GM10248 (cell line): ENCODE measurements around the gene LRP8.

Experiments used
- CTCF ChIA-PET: fragments of 300-600 bp; sonication (Branson Sonifier 250); formaldehyde crosslinking; extraction: SDS; loops from one replicate; lab custom pipeline; 2021; ENCODE audit warnings: antibody characterized with exemption; lab: Yijun Ruan, JAX
- POLR2A ChIA-PET: fragments of 350-650 bp; sonication (Branson Sonifier 250); formaldehyde crosslinking; extraction: SDS; loops from one replicate; lab custom pipeline; 2020; ENCODE audit warnings: antibody characterized with exemption; lab: Yijun Ruan, JAX
- DNase-seq: peaks from one replicate; pipeline ENCODE4 v3.0.0; 2012; ENCODE audit errors: extremely low spot score
- TF ChIP-seq, protein P1 (sequence below): IDR thresholded peaks from 2 replicates; pipeline ENCODE4 v1.5.1; 2012; ENCODE audit warnings: mild to moderate bottlenecking, low read depth; ENCODE audit errors: extremely low read depth, missing control alignments, control extremely low read depth

LRP8 gene

DNA sequence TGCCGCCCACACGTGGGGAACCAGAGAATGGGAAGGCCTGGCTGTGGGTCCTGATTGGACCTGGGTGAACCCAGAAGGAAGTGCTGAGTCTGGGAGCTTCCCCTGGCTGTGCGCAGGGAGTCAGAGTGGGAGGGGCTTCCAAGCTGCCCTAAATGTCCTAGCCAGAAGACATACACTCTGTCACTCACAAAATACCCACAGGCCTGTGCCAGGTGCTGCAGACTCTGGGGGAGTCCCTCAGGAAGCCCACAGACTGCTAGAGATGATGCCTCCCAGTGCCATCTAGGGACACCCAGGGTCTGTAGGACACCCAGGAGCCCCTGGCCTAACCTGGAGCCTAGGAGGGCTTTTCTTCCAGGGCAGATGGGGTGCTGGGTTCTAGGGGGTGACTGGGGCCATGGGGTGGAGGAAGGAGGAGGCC is 33.7 kb upstream of the LRP8 start:
- ChIA-PET CTCF (no interaction called here), POLR2A (no interaction called here)
- TF ChIP-seq, protein P1, sequence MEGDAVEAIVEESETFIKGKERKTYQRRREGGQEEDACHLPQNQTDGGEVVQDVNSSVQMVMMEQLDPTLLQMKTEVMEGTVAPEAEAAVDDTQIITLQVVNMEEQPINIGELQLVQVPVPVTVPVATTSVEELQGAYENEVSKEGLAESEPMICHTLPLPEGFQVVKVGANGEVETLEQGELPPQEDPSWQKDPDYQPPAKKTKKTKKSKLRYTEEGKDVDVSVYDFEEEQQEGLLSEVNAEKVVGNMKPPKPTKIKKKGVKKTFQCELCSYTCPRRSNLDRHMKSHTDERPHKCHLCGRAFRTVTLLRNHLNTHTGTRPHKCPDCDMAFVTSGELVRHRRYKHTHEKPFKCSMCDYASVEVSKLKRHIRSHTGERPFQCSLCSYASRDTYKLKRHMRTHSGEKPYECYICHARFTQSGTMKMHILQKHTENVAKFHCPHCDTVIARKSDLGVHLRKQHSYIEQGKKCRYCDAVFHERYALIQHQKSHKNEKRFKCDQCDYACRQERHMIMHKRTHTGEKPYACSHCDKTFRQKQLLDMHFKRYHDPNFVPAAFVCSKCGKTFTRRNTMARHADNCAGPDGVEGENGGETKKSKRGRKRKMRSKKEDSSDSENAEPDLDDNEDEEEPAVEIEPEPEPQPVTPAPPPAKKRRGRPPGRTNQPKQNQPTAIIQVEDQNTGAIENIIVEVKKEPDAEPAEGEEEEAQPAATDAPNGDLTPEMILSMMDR = no peak
- DNase-seq = no peak

DNA sequence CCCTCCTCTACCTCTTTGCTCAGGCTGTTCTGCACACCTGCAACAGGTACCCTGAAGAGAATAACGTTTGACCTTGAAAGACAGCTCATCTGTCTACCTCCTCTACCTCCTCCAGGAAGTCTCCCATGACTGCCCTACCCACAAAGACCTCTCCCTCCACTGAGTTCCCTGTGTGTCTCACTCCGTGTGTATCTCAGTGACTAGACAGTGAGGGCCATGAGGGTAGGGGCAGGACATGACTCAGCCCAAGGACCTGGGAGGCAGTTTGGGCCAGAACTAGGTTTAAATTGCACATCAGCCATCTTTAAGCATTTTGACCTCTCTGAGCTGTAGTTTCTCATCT is 32.0 kb upstream of the LRP8 start:
- ChIA-PET POLR2A (no interaction called here), CTCF (interaction anchor here (1.1 to 1.4 kb wide), 2 partner anchors 8 to 72 kb away, joined by 3 to 4 read pairs; no protein-coding TSS in a partner anchor)
- TF ChIP-seq, protein P1 = no peak
- no peak for DNase-seq

DNA sequence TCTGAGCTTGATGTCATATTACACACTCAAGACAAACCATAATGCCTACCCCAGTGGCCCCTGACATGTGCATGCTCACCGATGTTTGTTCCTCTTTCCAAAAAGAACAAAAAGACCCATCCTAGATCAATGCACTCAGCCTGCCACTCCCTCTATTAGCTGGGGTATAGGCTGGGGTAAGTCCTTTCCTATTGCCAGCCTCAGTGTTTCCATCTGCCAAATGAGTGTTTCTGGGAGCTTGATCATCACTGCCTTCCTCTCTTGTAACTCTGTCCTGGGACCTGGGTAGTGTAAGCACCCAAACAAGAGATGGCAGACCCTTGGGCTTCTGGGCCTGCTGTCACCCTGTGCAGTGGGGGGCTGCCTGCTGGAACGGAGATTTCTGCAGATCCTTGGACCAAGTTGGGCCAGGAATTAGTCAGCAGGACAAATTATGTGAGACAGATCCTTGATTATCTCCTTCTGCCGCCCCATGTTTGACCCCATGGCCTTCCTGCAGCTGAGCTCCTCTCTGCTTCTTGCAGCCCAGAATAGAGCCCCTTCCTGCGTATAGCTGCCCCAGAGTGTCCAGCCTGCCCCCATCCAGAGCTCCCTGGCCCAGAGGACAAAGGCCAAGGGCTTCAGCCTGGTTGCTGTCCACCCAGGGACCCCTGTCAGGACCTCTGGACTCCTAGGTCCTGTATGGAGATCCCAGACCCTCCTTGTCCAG is 31.5 kb upstream of the LRP8 start:
- TF ChIP-seq, protein P1 = no peak
- ChIA-PET POLR2A (no interaction called here), CTCF (interaction anchor here (0.7 to 1.4 kb wide), 3 partner anchors 9 to 81 kb away, joined by 3 to 4 read pairs (median 3); no protein-coding TSS in a partner anchor)
- DNase-seq = no peak

DNA sequence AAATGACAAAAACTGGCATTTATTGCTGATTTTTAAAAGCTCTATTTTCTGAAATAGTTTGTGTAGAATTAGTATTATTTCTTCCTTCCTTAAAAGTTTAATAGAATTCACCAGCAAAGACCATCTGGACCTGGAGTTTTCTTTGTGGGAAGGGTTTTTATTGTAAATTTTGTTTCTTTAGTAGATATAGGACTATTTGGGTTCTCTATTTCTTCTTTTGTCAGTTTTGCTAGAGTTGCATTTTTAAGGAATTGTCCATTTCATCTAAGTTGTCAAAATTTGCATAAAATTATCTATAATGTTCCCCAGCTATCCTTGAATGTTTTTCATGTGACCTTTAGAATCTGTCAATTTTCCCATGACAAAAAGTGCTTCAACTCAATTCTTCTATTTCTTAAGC is 28.8 kb upstream of the LRP8 start:
- DNase-seq = no peak
- TF ChIP-seq, protein P1 = no peak
- POLR2A ChIA-PET = no interaction called here
- CTCF ChIA-PET = interaction anchor here (0.9 kb wide), 1 partner anchor 37 kb away, joined by 4 read pairs; no protein-coding TSS in a partner anchor

DNA sequence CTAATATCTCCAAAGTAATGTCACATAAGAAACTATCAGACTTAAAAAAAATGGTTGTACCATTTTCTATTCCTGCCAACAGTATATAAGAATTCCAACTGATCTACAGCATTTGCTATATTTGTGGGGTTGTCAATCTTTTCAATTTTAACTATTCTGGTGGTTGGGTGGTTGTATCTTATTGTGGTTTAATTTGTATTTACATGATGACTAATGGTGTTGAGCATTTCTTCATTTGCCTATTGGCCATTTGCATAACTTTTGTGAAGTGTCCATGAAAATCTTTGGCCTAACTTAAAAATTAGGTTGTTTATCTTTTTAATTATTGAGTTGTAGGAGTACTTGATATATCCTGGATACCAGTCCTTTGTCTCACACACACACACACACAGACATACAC is 26.2 kb upstream of the LRP8 start:
- TF ChIP-seq, protein P1 = no peak
- DNase-seq = no peak
- ChIA-PET CTCF (no interaction called here), POLR2A (no interaction called here)

DNA sequence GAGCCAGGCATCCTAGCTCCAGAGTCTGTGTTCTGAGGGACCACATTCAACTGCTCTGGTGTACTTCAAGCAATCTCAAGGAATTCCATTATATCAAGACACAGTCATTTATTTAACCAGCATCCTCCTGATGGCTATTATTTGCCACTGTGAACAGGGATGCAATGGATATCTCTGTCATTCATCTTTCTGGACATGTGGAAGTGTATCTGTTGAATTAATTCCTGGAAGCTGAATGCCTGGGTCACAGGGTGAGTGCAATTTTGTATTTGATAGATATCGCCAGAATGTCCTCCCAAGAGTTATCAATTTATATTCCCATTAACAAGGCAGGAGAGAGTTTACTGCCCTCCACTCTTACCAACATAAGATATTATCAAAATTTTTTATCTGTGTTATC is 24.7 kb upstream of the LRP8 start:
- CTCF ChIA-PET = interaction anchor here (1.4 kb wide), 1 partner anchor 41 kb away, joined by 4 read pairs; no protein-coding TSS in a partner anchor
- DNase-seq = no peak
- TF ChIP-seq, protein P1 = no peak
- POLR2A ChIA-PET = no interaction called here
